ENCODE measurements around the gene SH3PXD2B.

DNA sequence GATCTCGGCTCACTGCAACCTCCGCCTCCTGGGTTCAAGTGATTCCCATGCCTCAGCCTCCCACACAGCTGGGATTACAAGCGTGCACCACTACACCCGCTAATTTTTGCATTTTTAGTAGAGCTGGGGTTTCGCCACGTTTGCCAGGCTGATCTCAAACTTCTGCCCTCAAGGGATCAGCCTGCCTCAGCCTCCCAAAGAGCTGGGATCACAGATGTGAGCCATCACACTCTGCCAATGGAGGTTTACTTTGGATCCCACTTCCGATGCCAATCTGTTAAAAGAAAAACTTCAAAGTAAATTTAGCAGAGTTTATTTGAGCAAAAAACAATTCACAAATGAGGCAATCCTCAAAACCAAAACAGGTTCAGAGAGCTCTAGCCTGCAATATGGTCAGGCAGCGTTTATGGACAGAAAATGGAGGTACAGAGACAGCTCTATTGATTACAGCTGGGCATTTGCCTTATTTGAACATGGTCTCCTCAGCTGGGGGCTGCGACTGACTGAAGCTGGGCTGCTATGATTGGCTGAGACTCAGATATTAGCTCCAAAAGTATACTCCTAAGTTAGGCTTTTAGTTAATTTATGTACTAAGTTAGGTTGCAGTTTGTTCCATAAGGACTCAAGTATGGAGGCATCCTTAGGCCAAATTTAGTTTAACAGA lies 152.1 kb downstream of the SH3PXD2B start:
- TF ChIP-seq CTCF (IDR thresholded peaks at IDR 0.05) (no peak), POLR2A (IDR thresholded peaks at IDR 0.05) (no peak)
